ENCODE measurements around the gene PRKAR2A. TPM values are rescaled to one million over a fixed set of nuclear protein-coding genes. Genes with fewer than 3 reads are reported as not detected.

PRKAR2A gene
- total and polyA plus RNA-seq, 9 of the 15 experiments (the other 6 are each of a cell fraction or from before 2014, with no cell fraction given) = 15.9 to 84.5 (median 37.6) TPM

DNA sequence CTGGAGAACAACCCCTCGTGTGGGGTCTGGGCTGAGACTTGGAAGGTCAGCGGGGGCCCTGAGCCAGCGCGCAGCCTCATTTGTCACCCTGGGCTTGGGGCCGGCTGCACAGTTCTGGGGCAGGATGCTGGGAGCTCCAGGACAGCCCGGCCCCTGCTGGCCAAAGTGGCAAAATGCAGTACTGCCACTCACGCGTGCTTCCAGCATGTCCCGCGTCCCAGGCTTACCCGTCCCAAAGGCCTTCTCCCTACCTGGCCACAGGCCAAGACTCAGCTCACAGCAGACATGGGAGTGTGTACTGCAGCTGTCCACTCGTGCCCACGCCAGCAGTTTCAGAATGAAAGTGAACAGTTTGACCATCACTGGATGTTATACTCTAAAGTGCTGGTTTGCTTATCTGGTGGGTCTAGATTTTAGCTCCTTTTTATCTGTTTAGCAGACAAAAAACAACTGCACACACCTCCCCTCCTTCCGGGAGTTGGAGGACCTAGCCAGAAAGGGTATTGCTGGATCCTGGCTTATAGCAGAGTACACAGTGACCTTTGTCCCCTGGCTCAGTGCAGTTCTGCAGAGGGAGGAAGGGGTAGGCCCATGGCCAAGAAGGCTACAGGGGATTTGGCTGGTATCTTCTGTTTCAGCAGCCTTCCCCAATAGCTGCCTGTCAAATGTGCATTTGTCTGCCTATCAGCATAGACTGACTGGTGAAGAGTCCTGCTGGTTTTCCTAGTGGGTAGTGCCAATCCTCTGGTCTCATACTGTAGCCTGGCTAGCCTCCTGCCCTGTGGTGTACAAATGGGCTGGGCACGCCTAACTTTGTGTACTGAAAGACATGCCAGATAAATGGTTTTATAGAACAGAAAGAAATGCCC lies 107.5 kb downstream of the PRKAR2A start (continued):
- TF ChIP-seq, protein P1, sequence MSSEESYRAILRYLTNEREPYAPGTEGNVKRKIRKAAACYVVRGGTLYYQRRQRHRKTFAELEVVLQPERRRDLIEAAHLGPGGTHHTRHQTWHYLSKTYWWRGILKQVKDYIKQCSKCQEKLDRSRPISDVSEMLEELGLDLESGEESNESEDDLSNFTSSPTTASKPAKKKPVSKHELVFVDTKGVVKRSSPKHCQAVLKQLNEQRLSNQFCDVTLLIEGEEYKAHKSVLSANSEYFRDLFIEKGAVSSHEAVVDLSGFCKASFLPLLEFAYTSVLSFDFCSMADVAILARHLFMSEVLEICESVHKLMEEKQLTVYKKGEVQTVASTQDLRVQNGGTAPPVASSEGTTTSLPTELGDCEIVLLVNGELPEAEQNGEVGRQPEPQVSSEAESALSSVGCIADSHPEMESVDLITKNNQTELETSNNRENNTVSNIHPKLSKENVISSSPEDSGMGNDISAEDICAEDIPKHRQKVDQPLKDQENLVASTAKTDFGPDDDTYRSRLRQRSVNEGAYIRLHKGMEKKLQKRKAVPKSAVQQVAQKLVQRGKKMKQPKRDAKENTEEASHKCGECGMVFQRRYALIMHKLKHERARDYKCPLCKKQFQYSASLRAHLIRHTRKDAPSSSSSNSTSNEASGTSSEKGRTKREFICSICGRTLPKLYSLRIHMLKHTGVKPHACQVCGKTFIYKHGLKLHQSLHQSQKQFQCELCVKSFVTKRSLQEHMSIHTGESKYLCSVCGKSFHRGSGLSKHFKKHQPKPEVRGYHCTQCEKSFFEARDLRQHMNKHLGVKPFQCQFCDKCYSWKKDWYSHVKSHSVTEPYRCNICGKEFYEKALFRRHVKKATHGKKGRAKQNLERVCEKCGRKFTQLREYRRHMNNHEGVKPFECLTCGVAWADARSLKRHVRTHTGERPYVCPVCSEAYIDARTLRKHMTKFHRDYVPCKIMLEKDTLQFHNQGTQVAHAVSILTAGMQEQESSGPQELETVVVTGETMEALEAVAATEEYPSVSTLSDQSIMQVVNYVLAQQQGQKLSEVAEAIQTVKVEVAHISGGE (CRISPR knock-in tag; IDR thresholded peaks at IDR 0.05) = peak in 1 of 3 experiments; percentile 28; a peak in 1 of 6 replicates
- TF ChIP-seq ARID1B (IDR thresholded peaks at IDR 0.05) = 0 out of 2 replicates have a peak, but pooled peaks have one; percentile 31
- TF ChIP-seq, protein P2, sequence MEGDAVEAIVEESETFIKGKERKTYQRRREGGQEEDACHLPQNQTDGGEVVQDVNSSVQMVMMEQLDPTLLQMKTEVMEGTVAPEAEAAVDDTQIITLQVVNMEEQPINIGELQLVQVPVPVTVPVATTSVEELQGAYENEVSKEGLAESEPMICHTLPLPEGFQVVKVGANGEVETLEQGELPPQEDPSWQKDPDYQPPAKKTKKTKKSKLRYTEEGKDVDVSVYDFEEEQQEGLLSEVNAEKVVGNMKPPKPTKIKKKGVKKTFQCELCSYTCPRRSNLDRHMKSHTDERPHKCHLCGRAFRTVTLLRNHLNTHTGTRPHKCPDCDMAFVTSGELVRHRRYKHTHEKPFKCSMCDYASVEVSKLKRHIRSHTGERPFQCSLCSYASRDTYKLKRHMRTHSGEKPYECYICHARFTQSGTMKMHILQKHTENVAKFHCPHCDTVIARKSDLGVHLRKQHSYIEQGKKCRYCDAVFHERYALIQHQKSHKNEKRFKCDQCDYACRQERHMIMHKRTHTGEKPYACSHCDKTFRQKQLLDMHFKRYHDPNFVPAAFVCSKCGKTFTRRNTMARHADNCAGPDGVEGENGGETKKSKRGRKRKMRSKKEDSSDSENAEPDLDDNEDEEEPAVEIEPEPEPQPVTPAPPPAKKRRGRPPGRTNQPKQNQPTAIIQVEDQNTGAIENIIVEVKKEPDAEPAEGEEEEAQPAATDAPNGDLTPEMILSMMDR (IDR thresholded peaks at IDR 0.05 in 2 of 3, conservative IDR thresholded peaks at IDR 0.05 in 1 of 3; ENCODE audit: insufficient read depth in 2 of 3, low read depth in 1 of 3, low read length in 3 of 3) = peak; percentile 78 to 83 (median 80)
- TF ChIP-seq TBP (optimal IDR thresholded peaks at IDR 0.05; ENCODE audit: low read depth, low read length) = peak; percentile 38
- TF ChIP-seq NFIC (IDR thresholded peaks at IDR 0.05) = peak; percentile 98
- TF ChIP-seq ATF7 (IDR thresholded peaks at IDR 0.05) = 0 out of 2 replicates have a peak, but pooled peaks have one; percentile 38
- TF ChIP-seq NRF1 (conservative IDR thresholded peaks at IDR 0.05 in 1 of 2, IDR thresholded peaks at IDR 0.05 in 1 of 2) = peak; percentile 61 to 72
- TF ChIP-seq HMGN3 (IDR thresholded peaks at IDR 0.05; ENCODE audit: borderline replicate concordance, extremely low read depth, insufficient read length, low read depth, low read length) = no peak
- TF ChIP-seq ZNF12 (CRISPR knock-in tag; IDR thresholded peaks at IDR 0.05) = no peak
- TF ChIP-seq CREM (IDR thresholded peaks at IDR 0.05; ENCODE audit: low read depth) = peak; percentile 56
- no peak for TF ChIP-seq ATF1 (CRISPR knock-in tag; IDR thresholded peaks at IDR 0.05)
- TF ChIP-seq ATF1 (tag; IDR thresholded peaks at IDR 0.05) = peak; percentile 19; the same call in 1 of the 2 replicates
- TF ChIP-seq BHLHE40 (IDR thresholded peaks at IDR 0.05; ENCODE audit: low read length) = peak; percentile 88
- TF ChIP-seq KLF16 (IDR thresholded peaks at IDR 0.05) = no peak
- TF ChIP-seq GABPB1 (CRISPR knock-in tag; IDR thresholded peaks at IDR 0.05) = peak; percentile 56
- no peak for TF ChIP-seq TAF7 (tag; IDR thresholded peaks at IDR 0.05)
- no peak for TF ChIP-seq CHD4 (IDR thresholded peaks at IDR 0.05; ENCODE audit: insufficient read depth, insufficient replicate concordance, low read depth, low read length, poor library complexity, severe bottlenecking)
- TF ChIP-seq, protein P3, sequence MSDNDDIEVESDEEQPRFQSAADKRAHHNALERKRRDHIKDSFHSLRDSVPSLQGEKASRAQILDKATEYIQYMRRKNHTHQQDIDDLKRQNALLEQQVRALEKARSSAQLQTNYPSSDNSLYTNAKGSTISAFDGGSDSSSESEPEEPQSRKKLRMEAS (CRISPR knock-in tag; IDR thresholded peaks at IDR 0.05) = peak; percentile 83
- no peak for TF ChIP-seq ESRRA (IDR thresholded peaks at IDR 0.05; ENCODE audit: borderline replicate concordance, low read depth)
- TF ChIP-seq MTA2 (IDR thresholded peaks at IDR 0.05; ENCODE audit: low read depth) = no peak
- TF ChIP-seq, protein P4, sequence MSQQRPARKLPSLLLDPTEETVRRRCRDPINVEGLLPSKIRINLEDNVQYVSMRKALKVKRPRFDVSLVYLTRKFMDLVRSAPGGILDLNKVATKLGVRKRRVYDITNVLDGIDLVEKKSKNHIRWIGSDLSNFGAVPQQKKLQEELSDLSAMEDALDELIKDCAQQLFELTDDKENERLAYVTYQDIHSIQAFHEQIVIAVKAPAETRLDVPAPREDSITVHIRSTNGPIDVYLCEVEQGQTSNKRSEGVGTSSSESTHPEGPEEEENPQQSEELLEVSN (IDR thresholded peaks at IDR 0.05; ENCODE audit: borderline replicate concordance in 1 of 2, extremely low read depth in 1 of 2, insufficient read depth in 1 of 2, insufficient read length in 1 of 2, low read depth in 1 of 2, low read length in 1 of 2, poor library complexity in 1 of 2, severe bottlenecking in 1 of 2) = peak; percentile 57 to 81

All from K562 (cell line).